Mesothelial cell of epicardium (in vitro differentiated cells): ENCODE results near the gene PGAP2. TPM values are rescaled to one million over a fixed set of nuclear protein-coding genes. Genes with fewer than 3 reads are reported as not detected.

Experiments
- DNase-seq, 2 experiments: peaks; one replicate each; pipeline ENCODE4 v3.0.0; 2021; ENCODE audit warnings: low spot score in 2 of 2; ENCODE audit not compliant: unreplicated experiment in 2 of 2
- H3K27ac Mint-ChIP-seq: 2 replicates; pipeline ENCODE4 v1.8.0; 2021; ENCODE audit warnings: mixed read lengths
- H3K27me3 Mint-ChIP-seq: 2 replicates; pipeline ENCODE4 v1.8.0; 2021; ENCODE audit warnings: low read depth, mixed read lengths
- H3K36me3 Mint-ChIP-seq: 2 replicates; pipeline ENCODE4 v1.8.0; 2021; ENCODE audit warnings: mixed read lengths
- H3K4me1 Mint-ChIP-seq: 2 replicates; pipeline ENCODE4 v1.8.0; 2021; ENCODE audit warnings: mixed read lengths
- H3K4me3 Mint-ChIP-seq: 2 replicates; pipeline ENCODE4 v1.8.0; 2021; ENCODE audit warnings: mild to moderate bottlenecking, moderate library complexity, mixed read lengths
- H3K9me3 Mint-ChIP-seq: 2 replicates; pipeline ENCODE4 v1.8.0; 2021; ENCODE audit warnings: mixed read lengths
- total RNA-seq: library from RNA; stranded (reverse); gene quantifications from 3 replicates; pipeline ENCODE4 v1.2.1, GENCODE V29; 2021
- TF ChIP-seq, protein P1 (sequence below): fragments of 200-600 bp; sonication (generic); IDR thresholded peaks from one replicate; pipeline ENCODE4 v1.5.0; 2021; ENCODE audit warnings: antibody characterized with exemption; ENCODE audit not compliant: unreplicated experiment

The PGAP2 gene
- total RNA-seq, 1 donor from 2014 or later, result 47.6 TPM

GRCh38 chr11:3873712-3874349 is 65.5 kb downstream of the PGAP2 start:
- peaks cover 8% of the 10 kb centered on the region for H3K4me1 Mint-ChIP-seq
- DNase-seq, result no peak

More at GRCh38 chr11:3873712-3874349, 65.5 kb downstream of the PGAP2 start:
- Mint-ChIP-seq H3K4me3 (no peak overlapping the region), H3K9me3 (no peaks in the 10 kb centered on the region), H3K27me3 (no peaks in the 10 kb centered on the region), H3K27ac (no peak overlapping the region), H3K36me3 (peaks cover 2% of the 10 kb centered on the region)
- TF ChIP-seq, protein P1, sequence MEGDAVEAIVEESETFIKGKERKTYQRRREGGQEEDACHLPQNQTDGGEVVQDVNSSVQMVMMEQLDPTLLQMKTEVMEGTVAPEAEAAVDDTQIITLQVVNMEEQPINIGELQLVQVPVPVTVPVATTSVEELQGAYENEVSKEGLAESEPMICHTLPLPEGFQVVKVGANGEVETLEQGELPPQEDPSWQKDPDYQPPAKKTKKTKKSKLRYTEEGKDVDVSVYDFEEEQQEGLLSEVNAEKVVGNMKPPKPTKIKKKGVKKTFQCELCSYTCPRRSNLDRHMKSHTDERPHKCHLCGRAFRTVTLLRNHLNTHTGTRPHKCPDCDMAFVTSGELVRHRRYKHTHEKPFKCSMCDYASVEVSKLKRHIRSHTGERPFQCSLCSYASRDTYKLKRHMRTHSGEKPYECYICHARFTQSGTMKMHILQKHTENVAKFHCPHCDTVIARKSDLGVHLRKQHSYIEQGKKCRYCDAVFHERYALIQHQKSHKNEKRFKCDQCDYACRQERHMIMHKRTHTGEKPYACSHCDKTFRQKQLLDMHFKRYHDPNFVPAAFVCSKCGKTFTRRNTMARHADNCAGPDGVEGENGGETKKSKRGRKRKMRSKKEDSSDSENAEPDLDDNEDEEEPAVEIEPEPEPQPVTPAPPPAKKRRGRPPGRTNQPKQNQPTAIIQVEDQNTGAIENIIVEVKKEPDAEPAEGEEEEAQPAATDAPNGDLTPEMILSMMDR, result no peak

Other genes starting within 250 kb of the PGAP2 start
- 4.5 to 6.1 TPM (median 4.9 TPM) in 3 replicates for gene ART5, start 166.6 kb upstream of the PGAP2 start, total RNA-seq
- gene ART1, start 163.4 kb upstream of the PGAP2 start, total RNA-seq, result not detected in 3 replicates
- 2.6 to 2.9 TPM (median 2.9 TPM) in 3 replicates for gene CHRNA10, start 137.2 kb upstream of the PGAP2 start, total RNA-seq
- gene NUP98, start 11.0 kb upstream of the PGAP2 start, total RNA-seq, result 82.6 to 85.4 TPM (median 83.3 TPM) in 3 replicates
- gene RHOG, start 32.4 kb downstream of the PGAP2 start, total RNA-seq, result 23.8 to 24.7 TPM (median 24.2 TPM) in 3 replicates
- 41.2 to 43.9 TPM (median 43.7 TPM) in 3 replicates for gene STIM1, start 47.1 kb downstream of the PGAP2 start, total RNA-seq